Measurements from ENCODE around the gene TBC1D22A.

DNA sequence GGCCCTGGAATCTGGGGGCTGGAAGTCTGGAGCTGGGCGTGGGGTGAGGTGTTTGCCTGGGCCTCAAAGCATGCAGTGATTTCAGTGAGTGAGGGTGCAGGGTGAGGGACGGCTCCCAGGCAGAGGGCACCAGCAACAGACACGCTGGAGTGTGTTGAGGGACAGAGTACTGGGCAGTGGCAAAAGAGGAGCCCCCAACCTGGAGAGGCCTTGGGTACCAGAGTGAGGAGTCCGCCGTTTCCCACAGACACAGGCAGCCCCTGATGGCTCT lies 12.0 kb upstream of the TBC1D22A start:
- TF ChIP-seq, protein P1, sequence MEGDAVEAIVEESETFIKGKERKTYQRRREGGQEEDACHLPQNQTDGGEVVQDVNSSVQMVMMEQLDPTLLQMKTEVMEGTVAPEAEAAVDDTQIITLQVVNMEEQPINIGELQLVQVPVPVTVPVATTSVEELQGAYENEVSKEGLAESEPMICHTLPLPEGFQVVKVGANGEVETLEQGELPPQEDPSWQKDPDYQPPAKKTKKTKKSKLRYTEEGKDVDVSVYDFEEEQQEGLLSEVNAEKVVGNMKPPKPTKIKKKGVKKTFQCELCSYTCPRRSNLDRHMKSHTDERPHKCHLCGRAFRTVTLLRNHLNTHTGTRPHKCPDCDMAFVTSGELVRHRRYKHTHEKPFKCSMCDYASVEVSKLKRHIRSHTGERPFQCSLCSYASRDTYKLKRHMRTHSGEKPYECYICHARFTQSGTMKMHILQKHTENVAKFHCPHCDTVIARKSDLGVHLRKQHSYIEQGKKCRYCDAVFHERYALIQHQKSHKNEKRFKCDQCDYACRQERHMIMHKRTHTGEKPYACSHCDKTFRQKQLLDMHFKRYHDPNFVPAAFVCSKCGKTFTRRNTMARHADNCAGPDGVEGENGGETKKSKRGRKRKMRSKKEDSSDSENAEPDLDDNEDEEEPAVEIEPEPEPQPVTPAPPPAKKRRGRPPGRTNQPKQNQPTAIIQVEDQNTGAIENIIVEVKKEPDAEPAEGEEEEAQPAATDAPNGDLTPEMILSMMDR (conservative IDR thresholded peaks at IDR 0.05; ENCODE audit: low read length): no peak
- TF ChIP-seq EZH2phosphoT487 (IDR thresholded peaks at IDR 0.05; ENCODE audit: borderline replicate concordance, low read depth, low read length): no peak

Data from OCI-LY7 (cell line).